ENCODE results near the gene TIMM10B. TPM values are rescaled to one million over a fixed set of nuclear protein-coding genes. Genes with fewer than 3 reads are reported as not detected.

Gene TIMM10B, protein sequence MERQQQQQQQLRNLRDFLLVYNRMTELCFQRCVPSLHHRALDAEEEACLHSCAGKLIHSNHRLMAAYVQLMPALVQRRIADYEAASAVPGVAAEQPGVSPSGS
- 10 to 100 TPM; 33.6 to 34.9 TPM for total RNA-seq
- long read RNA-seq, donor 1, transcript TIMM10B-201 (3 exons, 2,840 nt), result major isoform, 13 of 15 reads
- long read RNA-seq, donor 1, partial matches to known transcripts, result 0 of 15 reads
- long read RNA-seq, donor 1, other reads (novel, unspliced or antisense), result 1 of 15 reads
- long read RNA-seq, donor 2, transcript TIMM10B-201 (3 exons, 2,840 nt), result major isoform, 50 of 52 reads
- long read RNA-seq, donor 2, partial matches to known transcripts, result 1 of 52 reads
- long read RNA-seq, donor 2, other reads (novel, unspliced or antisense), result 0 of 52 reads

- DNase-seq (ENCODE audit: low spot score), result peak; percentile 100
- intact Hi-C loops (cut with DNase I), result no loop called here
Measured at GRCh38 chr11:6481012-6481923, at the start of gene TIMM10B, which contains the start of gene ARFIP2. TIMM10B (plus strand) TSS chr11:6481501; CDS start chr11:6481517, 16 bp downstream. ARFIP2 (minus strand) TSS chr11:6481331; CDS start chr11:6480421, 910 bp downstream.

DNA sequence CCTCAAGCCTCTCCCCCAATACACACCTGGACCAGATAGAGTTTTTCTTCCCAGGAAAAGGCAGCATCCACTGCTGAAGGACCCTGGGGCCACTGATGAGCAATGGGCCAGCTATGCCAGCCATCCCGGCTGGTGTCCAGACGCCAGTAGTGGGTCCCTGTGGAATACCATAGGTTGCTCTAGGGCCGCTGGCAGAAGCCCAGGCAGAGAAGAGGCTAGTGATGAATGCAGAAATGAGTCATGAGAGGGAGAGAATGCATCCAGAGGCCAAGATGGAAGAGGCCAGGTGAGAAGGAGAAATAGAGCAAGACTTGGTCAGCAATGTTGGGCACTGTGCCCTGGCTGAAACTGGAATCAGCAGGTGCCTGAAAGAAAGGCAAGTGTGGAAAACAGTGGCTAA lies 49.4 kb upstream of the TIMM10B start:
- DNase-seq (ENCODE audit: low spot score), result no peak
- intact Hi-C loops (cut with DNase I), result loop anchor here in 1 of 2 donors (10.0 kb wide), 1 partner anchor 47 kb away; no protein-coding TSS in a partner anchor

GRCh38 chr11:6433998-6434660 lies 47.2 kb upstream of the TIMM10B start:
- intact Hi-C loops (cut with DNase I), result loop anchor here in 1 of 2 donors (10.0 kb wide), 1 partner anchor 49 kb away; no protein-coding TSS in a partner anchor
- no peak for DNase-seq (ENCODE audit: low spot score)

DNA sequence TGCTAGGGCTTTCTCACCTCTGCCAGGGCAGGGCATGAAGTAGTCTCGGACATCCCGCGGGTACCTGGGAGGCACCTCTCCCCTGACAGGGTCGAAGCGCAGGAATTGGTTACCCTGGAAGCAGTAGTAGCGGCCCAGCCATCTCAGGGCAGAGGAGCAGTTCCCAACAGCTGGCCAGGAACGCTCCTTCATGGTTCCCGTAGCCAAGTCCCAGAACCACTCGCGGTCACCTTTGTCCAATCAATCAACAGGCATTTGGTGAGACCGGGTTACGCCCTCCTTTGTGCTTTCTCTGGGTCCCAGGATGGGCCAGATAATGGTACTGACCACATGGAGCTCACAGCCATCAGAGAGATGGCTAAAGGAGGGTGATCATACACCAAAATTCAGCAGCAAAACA lies 43.9 kb upstream of the TIMM10B start:
- no peak for DNase-seq (ENCODE audit: low spot score)
- intact Hi-C loops (cut with DNase I), result loop anchor here in 1 of 2 donors (10.0 kb wide), 1 partner anchor 53 kb away; no protein-coding TSS in a partner anchor

- no peak for DNase-seq (ENCODE audit: low spot score)
- intact Hi-C loops (cut with DNase I), result loop anchor here in 1 of 2 donors (10.0 kb wide), 1 partner anchor 53 kb away; no protein-coding TSS in a partner anchor
Measured at GRCh38 chr11:6437993-6438392, 43.3 kb upstream of the TIMM10B start.

- intact Hi-C loops (cut with DNase I), result loop anchor here in 1 of 2 donors (10.0 kb wide), 1 partner anchor 54 kb away; no protein-coding TSS in a partner anchor
- DNase-seq (ENCODE audit: low spot score), result no peak
Measured at GRCh38 chr11:6438979-6439571, 42.2 kb upstream of the TIMM10B start.

DNA sequence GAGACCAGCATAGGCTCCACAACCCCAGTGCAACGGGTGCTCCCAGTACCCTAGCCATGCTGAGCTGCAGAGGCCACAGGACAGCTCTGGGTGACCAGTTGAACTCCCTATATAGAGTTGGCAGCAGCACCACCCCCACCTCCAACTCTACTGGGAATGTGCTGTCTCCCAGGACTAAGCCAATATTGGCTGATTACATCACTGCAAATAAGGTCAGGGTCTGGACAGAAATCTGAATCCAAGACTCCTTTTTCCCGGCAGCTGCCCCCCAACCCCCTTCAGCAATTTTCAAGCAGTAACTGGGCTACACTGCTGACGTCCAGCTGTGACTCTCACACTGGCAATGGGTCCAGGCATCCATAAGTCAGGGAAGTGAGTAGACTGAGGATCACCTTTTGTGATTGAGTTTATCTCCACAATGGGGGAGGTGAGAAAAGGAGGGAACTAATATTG lies 40.4 kb upstream of the TIMM10B start, which contains the start of gene HPX:
TSS of gene HPX (minus strand) at position 82 of the 453 bp plus-strand sequence. CDS start at position 58, 24 bp downstream.
- intact Hi-C loops (cut with DNase I), result no loop called here
- DNase-seq (ENCODE audit: low spot score), result no peak

DNA sequence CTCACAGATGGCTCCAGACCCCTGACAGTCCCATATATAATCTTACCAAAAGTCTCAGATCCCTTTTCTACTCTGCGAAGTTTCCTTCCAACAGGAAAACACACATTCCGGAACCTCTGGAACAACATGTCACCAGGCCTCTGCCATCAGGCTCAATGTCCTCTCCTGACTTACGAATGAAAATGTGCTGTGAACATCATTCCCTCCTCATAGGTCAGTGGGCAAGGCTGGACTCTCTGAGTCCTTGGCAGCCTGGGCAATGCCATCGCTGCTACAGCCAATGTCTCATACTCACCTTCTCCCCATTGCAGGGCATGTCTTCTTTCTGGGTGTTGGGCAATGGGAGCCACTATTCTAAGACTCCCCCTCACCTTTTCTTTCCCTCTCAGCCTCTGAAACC lies 38.9 kb upstream of the TIMM10B start:
- intact Hi-C loops (cut with DNase I), result loop anchor here in 1 of 2 donors (2.0 kb wide), 1 partner anchor 64 kb away; no protein-coding TSS in a partner anchor
- DNase-seq (ENCODE audit: low spot score), result no peak

DNA sequence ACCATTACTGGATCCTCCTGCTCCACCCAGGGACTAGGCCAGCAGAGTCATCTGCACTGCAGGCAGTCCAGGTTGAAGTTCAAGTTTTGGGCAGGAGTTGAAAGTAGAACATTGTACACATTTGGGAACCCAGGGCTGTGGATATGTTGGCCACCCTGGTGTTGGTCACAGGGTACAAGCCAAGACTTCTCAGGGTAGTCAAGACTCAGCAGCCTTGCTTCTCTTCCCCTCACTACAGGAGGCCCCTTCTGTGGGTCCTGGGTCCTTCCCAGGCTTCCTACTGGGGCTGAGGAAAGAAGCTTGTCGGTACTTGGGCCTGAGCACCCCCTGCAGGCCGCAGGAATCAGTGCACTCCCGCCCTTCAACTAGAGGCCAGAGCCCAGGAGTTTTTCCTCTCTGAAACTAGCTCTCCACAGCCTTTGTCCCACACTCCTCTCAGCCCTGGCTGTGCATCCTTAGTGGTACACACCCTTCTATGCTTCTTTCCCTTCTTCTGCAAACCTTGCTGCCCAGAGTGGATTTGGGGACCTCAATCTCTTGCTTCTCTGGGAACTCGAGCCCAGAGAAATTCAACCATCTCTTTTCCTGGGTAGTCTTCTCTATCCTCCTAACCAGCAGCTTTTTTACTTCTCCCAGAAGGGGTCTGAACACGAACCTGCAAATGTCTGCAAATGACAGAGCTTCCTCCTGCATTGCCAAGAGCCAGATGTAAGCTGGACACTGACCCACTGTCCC lies 37.9 kb upstream of the TIMM10B start:
- intact Hi-C loops (cut with DNase I), result loop anchor here in 1 of 2 donors (2.0 kb wide), 1 partner anchor 65 kb away; no protein-coding TSS in a partner anchor
- no peak for DNase-seq (ENCODE audit: low spot score)

DNA sequence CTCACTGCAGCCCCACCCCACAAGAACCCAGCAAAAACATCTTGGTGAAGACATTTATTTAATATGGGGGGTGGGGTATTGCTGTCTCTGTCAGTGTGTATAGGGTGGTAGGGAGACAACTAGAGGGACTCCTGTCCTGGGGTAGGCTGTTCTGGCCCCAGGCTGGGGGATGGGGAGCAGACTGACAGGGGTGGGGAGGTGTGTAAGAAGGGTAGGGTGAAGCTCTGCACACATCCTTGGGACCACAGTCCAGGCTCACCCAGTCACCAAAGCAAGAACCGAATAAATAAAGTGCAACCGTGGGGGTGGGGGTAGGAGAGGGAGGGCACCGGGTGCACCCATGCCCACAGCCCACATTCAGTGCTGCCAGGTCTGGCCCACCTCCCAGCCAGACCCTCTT lies 32.7 kb upstream of the TIMM10B start:
- intact Hi-C loops (cut with DNase I), result no loop called here
- no peak for DNase-seq (ENCODE audit: low spot score)

- no peak for DNase-seq (ENCODE audit: low spot score)
- intact Hi-C loops (cut with DNase I), result no loop called here
Measured at GRCh38 chr11:6452219-6452618, 29.1 kb upstream of the TIMM10B start.

- intact Hi-C loops (cut with DNase I), result no loop called here
- DNase-seq (ENCODE audit: low spot score), result no peak
Measured at GRCh38 chr11:6453152-6453551, 28.1 kb upstream of the TIMM10B start.

- intact Hi-C loops (cut with DNase I), result no loop called here
- DNase-seq (ENCODE audit: low spot score), result no peak
Measured at GRCh38 chr11:6455070-6455469, 26.2 kb upstream of the TIMM10B start.

DNA sequence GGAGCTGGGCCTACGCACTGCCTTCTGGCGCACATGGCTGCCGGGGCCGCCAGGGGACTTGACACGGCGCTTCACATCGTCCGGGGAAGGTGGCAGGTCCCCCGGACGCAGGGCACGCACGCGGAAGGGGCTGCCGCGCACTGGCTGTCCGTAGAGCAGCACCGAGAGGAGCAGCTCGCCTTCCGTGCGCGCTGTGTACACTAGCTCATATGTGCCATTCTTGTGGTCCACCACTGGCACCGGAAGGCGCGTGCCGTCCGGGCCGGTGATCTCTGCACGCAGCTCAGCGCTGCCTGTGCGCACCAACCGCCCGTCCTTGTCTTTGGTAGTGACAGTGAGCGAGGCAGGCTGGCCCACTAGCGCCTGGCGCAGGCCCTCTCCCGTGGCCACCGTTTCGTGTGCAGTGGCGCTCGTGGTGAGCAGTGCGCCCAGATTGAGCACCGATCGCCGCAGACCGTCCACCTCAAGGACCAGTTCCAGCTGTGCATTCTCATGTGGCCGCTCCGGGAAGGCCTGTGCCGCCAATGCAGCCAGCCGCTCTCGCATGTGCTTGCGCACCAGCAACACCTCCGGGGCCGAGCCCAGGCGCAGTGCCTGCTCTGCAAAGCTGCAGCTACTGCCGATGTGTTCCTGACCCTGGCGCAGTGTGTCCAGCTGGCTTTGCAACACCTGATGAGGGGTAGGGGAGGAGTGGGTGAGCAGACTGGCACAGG lies 24.8 kb upstream of the TIMM10B start:
- intact Hi-C loops (cut with DNase I), result no loop called here
- no peak for DNase-seq (ENCODE audit: low spot score)

- intact Hi-C loops (cut with DNase I), result no loop called here
- DNase-seq (ENCODE audit: low spot score), result no peak
Measured at GRCh38 chr11:6457581-6458320, 23.6 kb upstream of the TIMM10B start.

GRCh38 chr11:6458352-6459098 lies 22.8 kb upstream of the TIMM10B start:
- intact Hi-C loops (cut with DNase I), result no loop called here

More at GRCh38 chr11:6458352-6459098, 22.8 kb upstream of the TIMM10B start:
- DNase-seq (ENCODE audit: low spot score), result no peak

All from posterior vena cava (tissue), 2 donors.